K562 (cell line): ENCODE measurements around the gene VAMP8. TPM values are rescaled to one million over a fixed set of nuclear protein-coding genes. Genes with fewer than 3 reads are reported as not detected.

ENCODE experiments used
- BRD4 ChIP-seq: fragments of 200-600 bp; sonication (generic); IDR thresholded peaks from 2 replicates; pipeline ENCODE4 v1.6.1; 2017; ENCODE audit warnings: inconsistent platforms
- CREB1 ChIP-seq, 2 experiments: sonication (generic) in 1 of 2; formaldehyde crosslinking in 1 of 2; IDR thresholded peaks; 2 replicates each; pipeline versions ENCODE4 v1.6.1 to v1.8.0; 2012 to 2022; ENCODE audit warnings: inconsistent platforms in 1 of 2, mild to moderate bottlenecking in 1 of 2, missing genetic modification reagents in 1 of 2, moderate library complexity in 1 of 2
- E2F3 ChIP-seq: fragments of 250-450 bp; sonication (Bioruptor Pico); IDR thresholded peaks from 2 replicates; pipeline ENCODE4 v1.4.0; 2020; ENCODE audit warnings: mild to moderate bottlenecking
- FOXK2 ChIP-seq, 2 experiments: fragments of 450-650 bp; IDR thresholded peaks in 1 of 2; conservative IDR thresholded peaks in 1 of 2; 2 replicates each; pipeline ENCODE4 v1.6.1; 2016; ENCODE audit warnings: low read depth in 2 of 2, mild to moderate bottlenecking in 1 of 2
- GTF2E2 ChIP-seq: fragments of 200-800 bp; sonication (Bioruptor generic); IDR thresholded peaks from 2 replicates; pipeline ENCODE4 v1.6.1; 2016; ENCODE audit warnings: missing genetic modification characterization, missing compliant biosample characterization
- HDAC8 ChIP-seq: fragments of 450-650 bp; IDR thresholded peaks from 2 replicates; pipeline ENCODE4 v1.6.1; 2016; ENCODE audit warnings: mild to moderate bottlenecking, missing genetic modification characterization, moderate library complexity, missing compliant biosample characterization
- HNRNPUL1 ChIP-seq: fragments of 200-400 bp; formaldehyde crosslinking; IDR thresholded peaks from 2 replicates; pipeline ENCODE4 v1.6.1; 2017; ENCODE audit warnings: low read length
- ILF3 ChIP-seq: fragments of 450-650 bp; IDR thresholded peaks from 2 replicates; pipeline ENCODE4 v1.6.1; 2018; ENCODE audit warnings: antibody characterized with exemption, mild to moderate bottlenecking, moderate library complexity, borderline replicate concordance
- JUN ChIP-seq, 2 experiments: sonication (generic) in 1 of 2; formaldehyde crosslinking in 1 of 2; IDR thresholded peaks; 2 replicates each; pipeline versions ENCODE4 v1.6.1 to v1.8.0; 2012 to 2022; ENCODE audit warnings: borderline replicate concordance in 2 of 2, mild to moderate bottlenecking in 2 of 2, improper control_type of control experiment in 1 of 2, low read depth in 1 of 2, low read length in 1 of 2, missing genetic modification reagents in 1 of 2
- MCM2 ChIP-seq: fragments of 450-650 bp; IDR thresholded peaks from 2 replicates; pipeline ENCODE4 v1.6.1; 2017; ENCODE audit warnings: low read depth, mild to moderate bottlenecking
- NCOR1 ChIP-seq: fragments of 450-650 bp; IDR thresholded peaks from 2 replicates; pipeline ENCODE4 v1.6.1; 2016; ENCODE audit warnings: mild to moderate bottlenecking, moderate library complexity
- NFRKB ChIP-seq: fragments of 450-650 bp; IDR thresholded peaks from 2 replicates; pipeline ENCODE4 v1.6.1; 2016; ENCODE audit warnings: low read depth
- POLR2H ChIP-seq: IDR thresholded peaks from 2 replicates; pipeline ENCODE4 v1.6.1; 2016; ENCODE audit warnings: missing genetic modification characterization, low read depth, mild to moderate bottlenecking, control low read depth, missing compliant biosample characterization, moderate library complexity
- POU5F1 ChIP-seq: fragments of 150-350 bp; IDR thresholded peaks from 2 replicates; pipeline ENCODE4 v1.6.1; 2014; ENCODE audit warnings: borderline replicate concordance, low read length, low read depth, mild to moderate bottlenecking; ENCODE audit not compliant: partially characterized antibody
- RNF2 ChIP-seq: sonication (generic); IDR thresholded peaks from 2 replicates; pipeline ENCODE4 v1.6.1; 2016
- SP1 ChIP-seq: sonication (generic); formaldehyde crosslinking; IDR thresholded peaks from 2 replicates; pipeline ENCODE4 v1.8.1; 2022; ENCODE audit warnings: mild to moderate bottlenecking, missing genetic modification reagents
- STAT5B ChIP-seq: fragments of 250-450 bp; sonication (Bioruptor Pico); IDR thresholded peaks from 2 replicates; pipeline ENCODE4 v1.8.0; 2021; ENCODE audit warnings: mild to moderate bottlenecking, inconsistent platforms
- TAF7 ChIP-seq: fragments of 450-650 bp; IDR thresholded peaks from 2 replicates; pipeline ENCODE4 v1.6.1; 2016; ENCODE audit warnings: missing genetic modification characterization, missing compliant biosample characterization
- TOE1 ChIP-seq, 2 experiments: fragments of 450-650 bp in 1 of 2; sonication (generic) in 1 of 2; formaldehyde crosslinking in 1 of 2; IDR thresholded peaks; 2 replicates each; pipeline versions ENCODE4 v1.7.1 to v1.8.0; 2016 to 2022; ENCODE audit warnings: borderline replicate concordance in 2 of 2, mild to moderate bottlenecking in 2 of 2, antibody characterized with exemption in 1 of 2, inconsistent platforms in 1 of 2, low read depth in 1 of 2, missing genetic modification reagents in 1 of 2, moderate library complexity in 1 of 2
- ZC3H8 ChIP-seq: fragments of 450-650 bp; IDR thresholded peaks from 2 replicates; pipeline ENCODE4 v1.6.1; 2017
- ZNF165 ChIP-seq: fragments of 250-450 bp; sonication (Bioruptor Pico); IDR thresholded peaks from 2 replicates; pipeline ENCODE4 v1.4.0; 2020; ENCODE audit warnings: borderline replicate concordance
- polyA plus RNA-seq, 8 experiments: library from polyadenylated mRNA; depleted of rRNA in 4 of 8; stranded (reverse) in 5 of 8; unstranded in 3 of 8; fragments of >200 nt; fragmentation: Nextera tagmentation in 2 of 8; fragmentation: Illumina TruSeq in 1 of 8; extraction: Ambion mirVana in 2 of 8; extraction: Trizol in 1 of 8; gene quantifications; 2 replicates each; pipeline versions ENCODE4 v1.2.1 to v1.2.3, GENCODE V29; 2011 to 2014; ENCODE audit warnings: inconsistent platforms in 1 of 8, missing spikeins in 1 of 8
- total RNA-seq, 7 experiments: library from RNA; depleted of rRNA in 6 of 7; stranded (reverse); fragments of >200 nt in 6 of 7; fragmentation: Illumina TruSeq in 2 of 7; extraction: Trizol in 2 of 7; gene quantifications; 2 replicates each; pipeline versions ENCODE4 v1.2.1 to v1.2.3, GENCODE V29; 2011 to 2021; ENCODE audit warnings: low replicate concordance in 1 of 7
- TF ChIP-seq, protein P1 (sequence below): IDR thresholded peaks from 3 replicates; pipeline ENCODE4 v1.6.1; 2011; ENCODE audit warnings: borderline replicate concordance, mild to moderate bottlenecking, moderate library complexity; ENCODE audit not compliant: insufficient read length; ENCODE audit errors: extremely low read depth

VAMP8 gene
- total and polyA plus RNA-seq, 9 of the 15 experiments (the other 6 are each of a cell fraction or from before 2014, with no cell fraction given): 107 to 571 (median 248) TPM

DNA sequence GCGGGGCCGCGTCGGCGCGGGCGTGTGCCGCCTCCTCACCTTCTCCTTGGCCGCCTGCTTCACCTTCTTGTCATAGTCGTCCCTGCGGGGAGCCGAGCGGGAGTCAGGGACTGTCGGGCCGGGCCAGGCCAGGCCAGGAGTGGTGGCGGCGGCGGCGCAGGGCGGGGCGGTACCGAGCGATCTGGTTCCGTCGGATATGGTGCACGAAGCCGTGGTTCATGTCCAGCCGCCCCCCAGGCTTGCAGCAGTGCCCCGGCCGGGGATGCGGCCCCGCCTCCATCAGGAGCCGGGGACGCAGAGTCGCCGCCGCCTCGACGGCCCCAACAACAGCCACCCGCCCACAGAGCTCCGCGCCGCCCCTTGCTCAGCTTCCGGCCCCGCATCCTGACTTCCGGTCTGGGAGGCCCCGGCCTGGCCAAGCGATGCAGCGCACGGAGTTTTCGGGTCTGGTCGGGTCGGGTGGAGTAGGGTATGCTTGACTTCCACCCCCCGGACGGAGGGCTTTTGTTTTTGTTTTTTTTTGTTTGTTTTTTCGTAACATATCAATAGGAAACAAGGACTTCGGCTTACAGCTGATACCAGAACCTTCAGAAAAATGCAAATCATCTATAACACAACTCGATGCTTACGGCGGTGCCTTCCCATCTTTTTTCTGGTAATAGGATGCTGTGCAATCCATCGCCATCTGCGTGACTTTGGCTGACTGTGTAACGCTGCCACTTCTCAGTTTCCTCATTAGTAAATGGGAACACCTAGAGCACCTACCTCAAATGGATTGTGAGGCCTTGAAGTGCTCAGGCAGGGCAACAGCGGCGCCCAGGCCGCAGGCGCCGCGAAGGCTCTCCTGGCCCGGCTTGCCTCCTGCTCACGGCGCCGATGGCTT lies 34.6 kb downstream of the VAMP8 start, which contains the start of gene C2orf68 (continued):
- TF ChIP-seq, protein P1, sequence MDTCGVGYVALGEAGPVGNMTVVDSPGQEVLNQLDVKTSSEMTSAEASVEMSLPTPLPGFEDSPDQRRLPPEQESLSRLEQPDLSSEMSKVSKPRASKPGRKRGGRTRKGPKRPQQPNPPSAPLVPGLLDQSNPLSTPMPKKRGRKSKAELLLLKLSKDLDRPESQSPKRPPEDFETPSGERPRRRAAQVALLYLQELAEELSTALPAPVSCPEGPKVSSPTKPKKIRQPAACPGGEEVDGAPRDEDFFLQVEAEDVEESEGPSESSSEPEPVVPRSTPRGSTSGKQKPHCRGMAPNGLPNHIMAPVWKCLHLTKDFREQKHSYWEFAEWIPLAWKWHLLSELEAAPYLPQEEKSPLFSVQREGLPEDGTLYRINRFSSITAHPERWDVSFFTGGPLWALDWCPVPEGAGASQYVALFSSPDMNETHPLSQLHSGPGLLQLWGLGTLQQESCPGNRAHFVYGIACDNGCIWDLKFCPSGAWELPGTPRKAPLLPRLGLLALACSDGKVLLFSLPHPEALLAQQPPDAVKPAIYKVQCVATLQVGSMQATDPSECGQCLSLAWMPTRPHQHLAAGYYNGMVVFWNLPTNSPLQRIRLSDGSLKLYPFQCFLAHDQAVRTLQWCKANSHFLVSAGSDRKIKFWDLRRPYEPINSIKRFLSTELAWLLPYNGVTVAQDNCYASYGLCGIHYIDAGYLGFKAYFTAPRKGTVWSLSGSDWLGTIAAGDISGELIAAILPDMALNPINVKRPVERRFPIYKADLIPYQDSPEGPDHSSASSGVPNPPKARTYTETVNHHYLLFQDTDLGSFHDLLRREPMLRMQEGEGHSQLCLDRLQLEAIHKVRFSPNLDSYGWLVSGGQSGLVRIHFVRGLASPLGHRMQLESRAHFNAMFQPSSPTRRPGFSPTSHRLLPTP: no peak
- peak; percentile 86 for TF ChIP-seq GTF2E2 (tag)
- no peak for TF ChIP-seq STAT5B
- TF ChIP-seq E2F3: no peak
- TF ChIP-seq TAF7: peak; percentile 78
- TF ChIP-seq ZC3H8: no peak
- peak; percentile 43; the same call in 1 of the 2 replicates for TF ChIP-seq TOE1 (IDR thresholded peaks at IDR 0.05; ENCODE audit: borderline replicate concordance)
- TF ChIP-seq TOE1 (CRISPR knock-in tag; IDR thresholded peaks at IDR 0.05; ENCODE audit: borderline replicate concordance, low read depth): no peak
- no peak for TF ChIP-seq NCOR1
- TF ChIP-seq CREB1 (IDR thresholded peaks at IDR 0.05): no peak
- TF ChIP-seq CREB1 (CRISPR knock-in tag; IDR thresholded peaks at IDR 0.05): no peak; the same call in 1 of the 2 replicates
- no peak for TF ChIP-seq POU5F1
- peak; percentile 45 for TF ChIP-seq SP1
- TF ChIP-seq FOXK2 (conservative IDR thresholded peaks at IDR 0.05 in 1 of 2, IDR thresholded peaks at IDR 0.05 in 1 of 2; ENCODE audit: low read depth in 2 of 2): peak; percentile 42 to 45; a peak in 2 of 4 replicates
- no peak; the same call in 1 of the 2 replicates for TF ChIP-seq ILF3
- no peak for TF ChIP-seq HNRNPUL1
- peak; percentile 95 for TF ChIP-seq POLR2H
- TF ChIP-seq NFRKB: peak; percentile 81
- TF ChIP-seq ZNF165 (CRISPR knock-in tag): no peak
- peak; percentile 96 for TF ChIP-seq BRD4
- no peak for TF ChIP-seq HDAC8
- no peak for TF ChIP-seq MCM2
- no peak for TF ChIP-seq RNF2
- TF ChIP-seq JUN (IDR thresholded peaks at IDR 0.05; ENCODE audit: borderline replicate concordance, low read depth, low read length): no peak
- no peak for TF ChIP-seq JUN (CRISPR knock-in tag; IDR thresholded peaks at IDR 0.05; ENCODE audit: borderline replicate concordance)
